LNCaP clone FGC (cell line): Measurements from ENCODE around the gene FGD6.

Experiments
- DNase-seq: peaks from one replicate; pipeline ENCODE4 v3.0.0-alpha.2; 2011; ENCODE audit warnings: low read depth
- H3K4me3 ChIP-seq: 2 replicates; pipeline ENCODE4 v1.5.1; 2011; ENCODE audit warnings: mild to moderate bottlenecking, low read depth, low read length, control low read depth
- CTCF ChIP-seq: IDR thresholded peaks from 2 replicates; pipeline ENCODE4 v1.5.1; 2012; ENCODE audit warnings: mild to moderate bottlenecking; ENCODE audit not compliant: control insufficient read depth, insufficient read depth; ENCODE audit errors: extremely low read depth

The FGD6 gene

GRCh38 chr12:95117178-95117599 lies 100.1 kb downstream of the FGD6 start:
- DNase-seq = peak; percentile 59
- peak; percentile 76 for TF ChIP-seq CTCF
- no peak overlapping the region for H3K4me3 ChIP-seq

DNA sequence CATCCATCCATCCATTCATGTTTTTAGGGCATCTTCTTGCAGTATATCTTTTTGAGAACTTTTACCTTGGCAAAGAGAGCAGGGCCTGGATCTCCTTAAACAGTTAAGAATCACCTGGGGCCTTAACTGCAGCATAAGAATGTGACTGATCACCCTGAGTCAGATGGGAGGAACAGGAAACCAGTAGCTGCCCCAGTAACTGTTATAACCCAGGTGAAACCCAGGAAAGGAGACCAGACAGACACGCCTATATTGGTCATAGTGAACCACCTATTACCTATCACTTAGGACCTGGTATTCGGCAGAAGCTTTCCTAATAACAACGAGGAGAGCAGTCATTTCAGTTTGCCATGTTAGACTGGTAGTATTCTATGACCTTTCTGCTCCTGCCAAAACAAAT lies 100.5 kb downstream of the FGD6 start:
- TF ChIP-seq CTCF = no peak
- no peak overlapping the region for H3K4me3 ChIP-seq
- DNase-seq = no peak

DNA sequence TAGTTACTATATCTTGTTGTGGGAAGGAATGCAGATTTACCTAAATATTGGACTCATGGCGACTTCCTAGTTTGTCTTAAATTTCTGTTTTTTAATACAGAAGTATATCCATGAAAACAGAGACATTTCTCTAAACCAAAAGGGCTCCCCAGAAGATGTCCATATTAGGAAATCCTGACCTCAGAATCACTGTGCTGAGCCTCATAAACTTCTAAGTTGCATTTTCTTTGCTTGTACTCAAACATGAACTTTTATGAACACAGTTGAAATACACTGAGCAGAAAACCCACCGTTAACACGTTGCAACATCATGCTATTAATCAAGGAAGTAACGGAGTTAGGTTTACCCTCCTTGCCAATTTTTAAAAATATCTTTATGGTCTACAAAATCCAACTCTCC lies 100.9 kb downstream of the FGD6 start:
- DNase-seq = no peak
- H3K4me3 ChIP-seq = no peak overlapping the region
- TF ChIP-seq CTCF = no peak

DNA sequence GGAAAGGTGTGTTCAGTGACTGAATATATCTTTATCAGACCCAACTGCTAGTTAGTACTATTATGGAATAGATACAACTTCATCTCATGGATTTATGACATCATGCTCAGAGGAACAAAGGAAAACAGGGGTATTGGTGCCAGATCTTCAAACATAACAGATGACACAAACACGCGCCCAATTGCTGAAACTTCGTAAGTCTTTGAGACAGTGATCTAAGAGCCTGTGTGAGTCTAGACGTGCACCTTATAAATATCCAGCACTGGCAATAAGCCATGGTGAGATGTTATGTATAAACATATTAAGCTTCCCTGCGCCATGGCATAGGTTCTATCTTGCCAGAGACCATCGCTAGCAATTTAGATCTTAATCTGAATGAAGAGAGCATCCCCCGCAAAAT lies 101.6 kb downstream of the FGD6 start:
- no peak for TF ChIP-seq CTCF
- H3K4me3 ChIP-seq = no peak overlapping the region
- no peak for DNase-seq

- no peak for DNase-seq
- no peak overlapping the region for H3K4me3 ChIP-seq
- TF ChIP-seq CTCF = no peak
Observed at GRCh38 chr12:95114766-95115405, 102.4 kb downstream of the FGD6 start.

- TF ChIP-seq CTCF = no peak
- DNase-seq = no peak
- H3K4me3 ChIP-seq = no peak overlapping the region
Observed at GRCh38 chr12:95107362-95107761, 109.9 kb downstream of the FGD6 start.

DNA sequence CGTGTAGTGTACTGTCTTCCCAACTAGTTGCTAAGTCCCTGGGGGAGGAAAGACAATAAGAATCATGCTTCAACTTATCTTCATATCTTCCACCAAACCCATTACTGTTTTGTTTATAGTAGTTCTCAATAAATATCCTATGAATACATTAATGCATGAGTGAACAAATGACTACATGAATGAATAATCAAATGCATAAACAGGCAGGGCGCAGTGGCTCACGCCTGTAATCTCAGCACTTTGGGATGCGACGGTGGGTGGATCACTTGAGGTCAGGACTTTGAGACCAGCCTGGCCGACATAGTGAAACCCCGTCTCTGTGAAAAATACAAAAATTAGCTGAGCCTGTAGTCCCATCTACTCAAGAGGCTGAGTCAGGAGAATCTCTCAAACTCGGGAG lies 111.7 kb downstream of the FGD6 start:
- no peak for TF ChIP-seq CTCF
- H3K4me3 ChIP-seq = no peak overlapping the region
- no peak for DNase-seq
